Measurements from ENCODE around the gene TCEAL4. TPM values are rescaled to one million over a fixed set of nuclear protein-coding genes. Genes with fewer than 3 reads are reported as not detected.

Gene TCEAL4
- total RNA-seq, 1 experiment from 2014 or later: 68.0 TPM

DNA sequence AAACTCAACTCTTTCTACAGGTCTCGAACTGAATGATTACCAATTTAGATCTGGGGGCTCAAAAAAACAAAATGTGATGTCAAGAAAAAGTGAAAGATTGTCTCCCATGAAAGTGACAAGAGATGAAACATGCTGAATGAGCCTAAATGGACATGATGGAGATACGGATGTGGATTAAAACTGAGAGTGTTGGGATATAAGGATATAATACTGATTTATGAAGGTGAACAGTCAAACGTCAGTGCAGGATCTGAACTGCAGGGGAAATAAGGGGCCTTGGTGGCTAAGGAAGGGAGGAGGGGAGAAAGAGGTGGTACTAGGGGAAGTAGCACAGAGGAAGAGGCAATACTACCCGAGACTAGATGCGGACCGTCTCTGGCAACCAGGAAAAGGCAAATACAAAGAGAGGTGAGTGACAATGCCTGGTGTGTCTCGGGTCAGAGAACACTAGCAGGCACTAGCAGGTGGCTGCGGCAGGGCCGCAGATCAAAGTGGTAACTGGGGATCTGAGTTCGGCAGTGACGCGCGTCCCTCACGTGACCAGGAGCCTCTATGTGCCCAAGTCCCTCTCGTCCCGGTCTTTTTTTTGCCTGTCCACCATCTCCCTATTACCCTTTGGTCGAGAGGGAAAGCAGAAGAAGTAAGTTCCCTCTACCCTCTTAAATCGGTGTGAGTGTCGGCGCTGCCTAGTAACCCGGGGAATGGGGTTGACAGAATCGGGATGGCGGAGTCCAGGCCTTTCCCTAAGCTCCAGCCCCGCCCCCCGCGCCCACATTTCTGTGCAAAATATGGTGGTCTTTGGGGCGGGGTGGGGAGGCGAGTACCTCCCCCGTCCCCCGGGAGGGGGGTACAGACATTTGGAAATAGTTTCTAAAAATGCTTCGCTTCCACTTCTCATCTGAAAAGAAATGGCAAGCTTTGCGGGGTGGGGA lies 43.3 kb downstream of the TCEAL4 start, which contains the start of gene TCEAL1:
Gene TCEAL1, plus strand, starts transcription at position 590 of the 932 bp plus-strand sequence. CDS start 942 bp downstream, outside the sequence.
- DNase-seq: peak; percentile 43
- H3K9me3 Mint-ChIP-seq (ENCODE audit: low read depth, unreplicated experiment): no peaks in the 10 kb centered on the region
- peaks cover 23% of the 10 kb centered on the region for H3K36me3 Mint-ChIP-seq (ENCODE audit: insufficient read depth, unreplicated experiment)
- BruUV-seq (replicated peaks): TSS peak; percentile 28
- CTCF ChIA-PET: interaction anchor here (1.7 to 1.8 kb wide), 2 partner anchors 28 to 95 kb away, joined by 8 to 11 read pairs; no protein-coding TSS in a partner anchor
- H3K27me3 Mint-ChIP-seq (ENCODE audit: unreplicated experiment): no peaks in the 10 kb centered on the region
- intact Hi-C loops (cut with micrococcal nuclease; ENCODE audit: unreplicated experiment): loop anchor here (5.0 kb wide), 1 partner anchor 59 kb away; the partner anchor contains the start of gene MORF4L2
- peak within 1 kb of the TSS; percentile 97 for H3K4me3 Mint-ChIP-seq (ENCODE audit: low read depth, unreplicated experiment)
- TF ChIP-seq CTCF (IDR thresholded peaks at IDR 0.05; ENCODE audit: unreplicated experiment): no peak
- H3K27ac Mint-ChIP-seq (ENCODE audit: unreplicated experiment): peak within 1 kb of the TSS; percentile 48
- H3K4me1 Mint-ChIP-seq (ENCODE audit: low read depth, unreplicated experiment): peaks cover 9% of the 10 kb centered on the region

- intact Hi-C loops (cut with micrococcal nuclease; ENCODE audit: unreplicated experiment): loop anchor here (5.0 kb wide), 2 partner anchors 58 to 97 kb away; partner anchors contain the start of gene MORF4L2
- CTCF ChIA-PET: interaction anchor here (0.7 to 1.8 kb wide), 6 partner anchors 11 to 304 kb away, joined by 3 to 11 read pairs (median 4); no protein-coding TSS in a partner anchor
- Mint-ChIP-seq H3K27ac (ENCODE audit: unreplicated experiment) (peak overlapping the region; percentile 48), H3K4me1 (ENCODE audit: low read depth, unreplicated experiment) (peaks cover 9% of the 10 kb centered on the region), H3K9me3 (ENCODE audit: low read depth, unreplicated experiment) (no peaks in the 10 kb centered on the region), H3K4me3 (ENCODE audit: low read depth, unreplicated experiment) (peak overlapping the region; percentile 97), H3K36me3 (ENCODE audit: insufficient read depth, unreplicated experiment) (peaks cover 23% of the 10 kb centered on the region), H3K27me3 (ENCODE audit: unreplicated experiment) (no peaks in the 10 kb centered on the region)
- DNase-seq: peak; percentile 65
- TF ChIP-seq CTCF (IDR thresholded peaks at IDR 0.05; ENCODE audit: unreplicated experiment): peak; percentile 43
- no TSS peak for BruUV-seq (replicated peaks)
Measured at GRCh38 chrX:103629318-103630170, 44.2 kb downstream of the TCEAL4 start.

DNA sequence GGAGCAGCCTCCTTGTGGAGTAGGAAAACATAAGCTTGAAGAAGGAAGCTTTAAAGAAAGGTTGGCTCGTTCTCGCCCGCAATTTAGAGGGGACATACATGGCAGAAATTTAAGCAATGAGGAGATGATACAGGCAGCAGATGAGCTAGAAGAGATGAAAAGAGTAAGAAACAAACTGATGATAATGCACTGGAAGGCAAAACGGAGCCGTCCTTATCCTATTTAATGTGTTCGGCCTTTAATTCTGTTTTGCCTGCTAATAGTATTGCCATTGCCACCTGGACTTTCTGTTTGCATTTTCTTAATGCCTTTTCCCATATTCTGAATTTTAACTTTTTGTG lies 44.8 kb downstream of the TCEAL4 start:
- peak overlapping the region; percentile 48 for H3K27ac Mint-ChIP-seq (ENCODE audit: unreplicated experiment)
- H3K4me3 Mint-ChIP-seq (ENCODE audit: low read depth, unreplicated experiment): peak overlapping the region; percentile 97
- no peak for TF ChIP-seq CTCF (IDR thresholded peaks at IDR 0.05; ENCODE audit: unreplicated experiment)
- BruUV-seq (replicated peaks): TSS peak; percentile 86
- no peaks in the 10 kb centered on the region for H3K9me3 Mint-ChIP-seq (ENCODE audit: low read depth, unreplicated experiment)
- H3K27me3 Mint-ChIP-seq (ENCODE audit: unreplicated experiment): no peaks in the 10 kb centered on the region
- no peak for DNase-seq
- H3K36me3 Mint-ChIP-seq (ENCODE audit: insufficient read depth, unreplicated experiment): peaks cover 23% of the 10 kb centered on the region
- H3K4me1 Mint-ChIP-seq (ENCODE audit: low read depth, unreplicated experiment): peaks cover 9% of the 10 kb centered on the region
- CTCF ChIA-PET: interaction anchor here (0.7 to 1.8 kb wide), 6 partner anchors 10 to 304 kb away, joined by 3 to 11 read pairs (median 4); no protein-coding TSS in a partner anchor
- intact Hi-C loops (cut with micrococcal nuclease; ENCODE audit: unreplicated experiment): loop anchor here (5.0 kb wide), 1 partner anchor 98 kb away; no protein-coding TSS in a partner anchor

DNA sequence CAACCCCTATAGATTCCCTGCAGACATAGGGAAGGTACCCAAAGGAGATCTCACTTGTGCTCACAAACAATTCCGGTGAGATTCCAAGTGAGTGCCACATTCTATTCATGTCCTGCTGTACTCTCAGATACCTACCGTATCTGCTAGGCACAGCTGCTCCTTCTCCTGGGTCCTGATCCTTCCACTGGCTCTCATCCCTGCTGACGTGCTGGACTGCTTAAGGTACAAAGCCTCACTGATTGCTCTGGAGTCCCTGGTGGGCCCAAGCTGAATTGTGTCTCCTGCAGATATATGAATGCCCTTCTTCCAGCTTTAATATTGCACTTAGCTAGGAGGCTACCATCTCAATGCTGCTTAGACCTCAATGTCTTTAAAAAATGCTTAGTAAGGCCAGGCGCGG lies 45.8 kb downstream of the TCEAL4 start:
- no peak for DNase-seq
- Mint-ChIP-seq H3K4me1 (ENCODE audit: low read depth, unreplicated experiment) (peaks cover 9% of the 10 kb centered on the region), H3K36me3 (ENCODE audit: insufficient read depth, unreplicated experiment) (peaks cover 23% of the 10 kb centered on the region), H3K27ac (ENCODE audit: unreplicated experiment) (no peak overlapping the region), H3K9me3 (ENCODE audit: low read depth, unreplicated experiment) (no peaks in the 10 kb centered on the region), H3K27me3 (ENCODE audit: unreplicated experiment) (no peaks in the 10 kb centered on the region), H3K4me3 (ENCODE audit: low read depth, unreplicated experiment) (no peak overlapping the region)
- no TSS peak for BruUV-seq (replicated peaks)
- intact Hi-C loops (cut with micrococcal nuclease; ENCODE audit: unreplicated experiment): loop anchor here (5.0 kb wide), 1 partner anchor 99 kb away; no protein-coding TSS in a partner anchor
- CTCF ChIA-PET: no interaction called here
- TF ChIP-seq CTCF (IDR thresholded peaks at IDR 0.05; ENCODE audit: unreplicated experiment): no peak

Data from Calu3 (cell line).